HG02885 (cell line): Measurements from ENCODE around the gene JMJD1C.
"Not testable (repeated sequence)": the region's sequence is repeated elsewhere in the genome, so short reads cannot be mapped to it uniquely, and the experiment has no call there.

Source experiments
- ATAC-seq: cut with Tn5 transposase; IDR thresholded peaks from one replicate; pipeline ENCODE4 v1.9.1; 2021; ENCODE audit warnings: mild to moderate bottlenecking; ENCODE audit not compliant: unreplicated experiment, poor library complexity

JMJD1C gene, protein sequence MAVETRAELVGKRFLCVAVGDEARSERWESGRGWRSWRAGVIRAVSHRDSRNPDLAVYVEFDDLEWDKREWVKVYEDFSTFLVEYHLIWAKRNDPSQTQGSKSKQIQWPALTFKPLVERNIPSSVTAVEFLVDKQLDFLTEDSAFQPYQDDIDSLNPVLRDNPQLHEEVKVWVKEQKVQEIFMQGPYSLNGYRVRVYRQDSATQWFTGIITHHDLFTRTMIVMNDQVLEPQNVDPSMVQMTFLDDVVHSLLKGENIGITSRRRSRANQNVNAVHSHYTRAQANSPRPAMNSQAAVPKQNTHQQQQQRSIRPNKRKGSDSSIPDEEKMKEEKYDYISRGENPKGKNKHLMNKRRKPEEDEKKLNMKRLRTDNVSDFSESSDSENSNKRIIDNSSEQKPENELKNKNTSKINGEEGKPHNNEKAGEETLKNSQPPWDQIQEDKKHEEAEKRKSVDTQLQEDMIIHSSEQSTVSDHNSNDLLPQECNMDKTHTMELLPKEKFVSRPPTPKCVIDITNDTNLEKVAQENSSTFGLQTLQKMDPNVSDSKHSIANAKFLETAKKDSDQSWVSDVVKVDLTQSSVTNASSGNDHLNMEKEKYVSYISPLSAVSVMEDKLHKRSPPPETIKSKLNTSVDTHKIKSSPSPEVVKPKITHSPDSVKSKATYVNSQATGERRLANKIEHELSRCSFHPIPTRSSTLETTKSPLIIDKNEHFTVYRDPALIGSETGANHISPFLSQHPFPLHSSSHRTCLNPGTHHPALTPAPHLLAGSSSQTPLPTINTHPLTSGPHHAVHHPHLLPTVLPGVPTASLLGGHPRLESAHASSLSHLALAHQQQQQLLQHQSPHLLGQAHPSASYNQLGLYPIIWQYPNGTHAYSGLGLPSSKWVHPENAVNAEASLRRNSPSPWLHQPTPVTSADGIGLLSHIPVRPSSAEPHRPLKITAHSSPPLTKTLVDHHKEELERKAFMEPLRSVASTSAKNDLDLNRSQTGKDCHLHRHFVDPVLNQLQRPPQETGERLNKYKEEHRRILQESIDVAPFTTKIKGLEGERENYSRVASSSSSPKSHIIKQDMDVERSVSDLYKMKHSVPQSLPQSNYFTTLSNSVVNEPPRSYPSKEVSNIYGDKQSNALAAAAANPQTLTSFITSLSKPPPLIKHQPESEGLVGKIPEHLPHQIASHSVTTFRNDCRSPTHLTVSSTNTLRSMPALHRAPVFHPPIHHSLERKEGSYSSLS (N-terminal part only)

DNA sequence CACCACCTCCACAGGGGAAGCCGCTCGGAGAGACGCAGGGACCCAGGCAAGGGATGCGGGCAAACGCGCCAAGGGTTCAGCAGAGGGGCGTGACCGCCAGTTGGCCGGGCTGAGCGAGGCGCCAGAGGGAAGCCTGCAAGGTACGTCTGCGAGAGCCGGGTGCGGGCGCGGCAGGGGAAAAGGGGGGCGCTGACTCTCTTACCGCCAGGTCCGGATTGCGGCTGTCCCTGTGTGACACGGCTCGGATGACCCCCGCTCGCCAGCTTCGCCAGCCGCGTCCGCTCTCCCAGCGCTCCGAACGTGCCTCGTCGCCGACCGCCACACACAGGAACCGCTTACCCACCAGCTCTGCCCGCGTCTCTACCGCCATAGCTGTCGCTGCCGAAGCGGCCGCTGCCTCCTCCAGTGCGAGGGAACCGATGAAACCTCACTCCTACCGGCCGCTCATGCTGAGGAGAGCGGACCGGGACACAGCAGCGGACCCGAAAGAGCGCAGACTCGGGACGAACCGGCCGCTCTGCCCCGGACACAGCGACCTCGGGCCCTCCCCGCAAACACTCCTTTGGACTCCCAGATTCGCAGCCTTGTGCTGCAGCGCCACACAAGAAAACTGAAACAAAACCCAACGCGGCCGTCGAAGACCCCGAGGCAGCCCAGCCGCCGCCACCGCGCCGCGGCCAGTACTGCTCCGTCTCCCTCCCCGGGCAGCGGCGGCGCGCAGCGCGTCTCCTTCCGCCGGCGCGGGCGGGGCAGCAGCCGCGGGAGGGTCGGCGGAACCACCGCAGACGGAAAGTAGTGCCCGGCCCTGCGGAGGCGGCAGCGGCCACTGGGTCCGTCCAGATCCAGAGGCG is at the start of gene JMJD1C:
Gene JMJD1C (minus strand): TSS at position 685 of the 851 bp plus-strand sequence. CDS start 315 bp downstream, at position 370.
- peak; percentile 72 for ATAC-seq

DNA sequence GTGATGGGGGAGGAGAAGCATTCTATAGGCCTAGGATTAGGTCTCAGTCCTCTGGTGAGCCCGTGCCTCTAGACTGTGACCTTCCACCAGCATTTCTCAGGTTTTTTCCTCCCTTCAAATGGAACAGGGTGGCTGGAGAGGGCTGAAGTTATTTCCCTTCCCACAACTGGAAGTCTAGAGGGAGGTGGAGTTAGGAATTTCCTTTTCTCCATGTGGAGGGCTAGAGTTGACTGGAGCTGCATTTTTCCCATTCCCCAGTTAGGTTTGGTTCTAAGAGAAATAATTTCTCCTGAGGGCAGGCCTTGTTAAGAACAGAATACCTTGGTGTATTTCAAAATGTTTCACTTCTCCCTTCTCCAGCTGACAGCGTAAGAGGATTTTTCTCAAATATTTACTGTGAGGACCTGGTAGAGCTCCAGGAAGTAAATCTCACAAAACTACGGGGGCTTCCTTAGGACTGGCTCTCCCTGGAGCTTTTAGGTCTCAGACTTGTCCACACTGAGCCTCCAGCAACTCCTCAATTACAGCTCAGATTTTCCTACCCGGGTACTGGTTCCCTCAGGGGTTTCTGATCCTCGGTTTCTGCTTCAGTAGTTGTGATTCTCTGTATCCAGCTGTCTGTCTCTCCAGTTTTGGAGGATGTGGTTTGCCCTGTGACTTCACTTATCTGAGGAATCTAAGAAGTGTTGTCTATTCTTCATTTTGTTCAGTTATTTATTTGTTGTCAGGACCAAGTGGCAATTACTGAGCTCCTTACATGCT is 49.4 kb upstream of the JMJD1C start:
- ATAC-seq: peak; percentile 41

DNA sequence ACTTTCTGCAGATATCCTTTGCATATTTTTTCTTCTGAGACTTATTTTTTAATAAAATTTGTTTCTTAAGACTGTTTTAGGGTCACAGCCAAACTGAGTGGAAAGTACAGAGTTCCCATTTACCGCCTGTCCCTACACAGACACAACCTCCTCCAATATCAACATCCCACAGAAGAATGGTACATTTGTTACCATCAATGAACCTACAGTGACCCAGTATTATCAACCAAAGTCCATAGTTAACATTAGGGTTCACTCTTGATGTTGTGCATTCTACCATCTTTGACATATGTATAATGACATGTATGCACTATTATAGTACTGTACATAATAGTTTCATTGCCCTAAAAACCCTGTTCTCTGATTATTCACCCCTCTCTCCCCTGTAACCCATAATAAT is 40.8 kb upstream of the JMJD1C start:
- no peak for ATAC-seq

DNA sequence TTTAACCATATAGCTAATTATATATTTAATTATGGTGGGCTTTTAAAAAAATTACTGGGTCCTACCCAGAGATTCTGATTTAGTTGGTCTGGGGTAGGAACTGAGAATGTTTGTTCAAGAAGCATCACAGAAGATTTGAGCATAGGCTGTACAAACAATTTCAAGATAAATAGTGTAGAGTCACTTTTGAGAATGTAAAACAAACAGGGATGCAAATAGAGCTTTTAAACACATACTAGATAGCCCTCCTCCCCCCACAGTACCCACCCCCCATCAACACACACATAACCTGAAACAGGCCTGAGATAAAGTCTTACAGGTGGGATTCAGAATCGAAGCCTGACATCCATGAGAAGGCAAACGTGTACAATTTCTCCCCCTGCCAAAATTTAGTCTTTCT is 39.8 kb upstream of the JMJD1C start:
- ATAC-seq: no peak

DNA sequence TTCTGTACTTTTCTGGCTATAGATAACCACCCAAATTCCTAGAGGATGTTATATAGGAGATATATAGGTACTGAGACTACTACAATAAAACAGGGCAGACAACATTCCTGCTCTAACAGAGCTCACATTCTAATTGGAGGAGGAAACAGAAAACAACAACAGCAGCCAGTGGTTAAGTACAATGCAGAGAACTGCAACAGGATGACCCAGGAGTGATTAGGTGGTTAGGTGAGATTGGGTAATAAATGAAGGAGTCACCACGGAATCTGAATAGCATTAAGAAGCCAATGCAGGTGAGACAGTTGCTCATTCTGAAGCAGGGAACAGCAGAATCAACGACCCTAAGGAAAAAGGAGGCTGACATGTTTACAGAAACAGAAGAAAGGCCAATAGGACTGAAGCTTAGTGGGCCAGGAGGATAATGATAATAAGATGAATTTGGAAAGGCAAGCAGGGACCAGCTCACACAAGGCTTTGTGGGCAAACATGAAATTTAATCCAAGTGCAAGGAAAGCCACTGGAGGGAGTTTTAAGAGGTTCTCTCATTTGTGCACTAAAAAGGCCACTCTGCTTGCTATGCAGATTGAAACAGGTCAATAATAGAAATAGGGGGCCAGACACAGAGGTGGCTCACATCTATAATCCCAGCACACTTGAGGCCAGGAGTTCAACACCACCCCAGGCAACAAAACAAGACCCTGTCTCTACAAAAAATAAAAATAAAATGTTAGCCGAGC is 38.5 kb upstream of the JMJD1C start:
- ATAC-seq: no peak

DNA sequence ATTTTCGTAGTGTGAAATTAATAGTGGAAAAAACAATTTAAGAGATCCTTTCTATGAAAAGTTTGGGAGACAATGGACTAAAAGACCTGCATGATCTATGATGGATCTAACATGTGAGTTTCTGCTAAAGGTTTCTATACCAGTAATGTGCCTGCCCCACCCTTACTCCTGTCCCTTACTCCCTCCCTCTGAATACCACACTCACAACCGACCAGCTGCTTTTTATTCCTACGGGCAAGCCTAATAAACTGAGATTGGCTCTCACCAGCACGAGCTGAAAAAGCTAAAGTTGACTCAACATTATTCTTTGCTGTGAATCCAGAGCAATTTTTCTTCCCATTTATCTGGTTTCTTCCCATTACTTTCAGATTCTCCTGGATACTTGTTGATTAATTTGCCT is 37.6 kb upstream of the JMJD1C start:
- ATAC-seq: no peak

DNA sequence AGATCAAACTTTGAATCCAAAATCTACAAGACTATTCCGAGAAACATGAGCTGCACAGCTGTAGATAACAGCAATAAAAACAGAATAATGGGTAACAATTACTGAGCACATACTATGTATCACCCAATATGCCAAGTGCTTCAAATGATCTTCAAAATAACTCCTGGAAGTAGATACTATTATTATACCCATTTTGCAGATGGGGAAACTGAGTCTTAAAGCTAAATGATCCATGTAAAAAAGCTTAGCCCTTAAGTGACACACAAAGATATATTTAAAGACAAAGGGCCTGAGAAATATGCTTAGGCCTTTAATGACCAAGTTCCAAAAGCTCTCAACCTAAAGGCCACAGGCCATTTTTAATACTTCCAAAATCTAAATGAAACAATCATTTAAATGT is 37.1 kb upstream of the JMJD1C start:
- ATAC-seq: no peak

DNA sequence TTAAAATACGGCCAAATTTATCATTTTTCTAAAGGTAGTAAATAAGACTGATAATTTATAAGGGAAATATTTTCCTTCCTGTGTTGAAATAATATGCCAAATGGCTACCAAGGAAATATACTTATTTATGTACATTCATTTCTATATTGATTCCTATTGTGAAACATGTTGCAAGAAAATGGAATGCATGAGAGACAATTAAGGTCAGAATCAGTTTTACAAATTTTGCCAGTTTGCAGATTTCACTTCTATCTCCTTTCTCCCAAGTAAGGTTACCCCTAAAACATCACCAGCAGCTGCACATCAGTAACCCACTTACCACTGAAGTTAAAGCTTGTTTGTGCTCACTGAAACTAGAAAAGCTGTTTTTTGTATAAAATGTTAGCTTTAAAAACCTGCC is 36.2 kb upstream of the JMJD1C start:
- ATAC-seq: no peak

DNA sequence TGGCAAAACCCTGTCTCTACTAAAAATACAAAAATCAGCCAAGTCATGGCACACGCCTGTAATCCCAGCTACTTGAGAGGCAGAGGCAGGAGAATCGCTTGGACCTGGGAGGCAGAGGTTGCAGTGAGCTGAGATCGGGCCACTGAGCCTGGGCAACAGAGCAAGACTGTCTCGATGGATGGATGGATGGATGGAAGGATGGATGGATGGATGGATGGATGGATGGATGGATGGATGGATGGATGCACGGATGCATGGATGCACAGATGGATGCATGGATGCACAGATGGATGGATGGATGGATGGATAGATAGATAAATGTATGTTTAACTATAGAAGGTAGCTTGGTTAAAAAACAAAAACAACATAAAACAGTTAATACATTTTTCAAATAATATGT is 34.8 kb upstream of the JMJD1C start:
- ATAC-seq: not testable (repeated sequence)

DNA sequence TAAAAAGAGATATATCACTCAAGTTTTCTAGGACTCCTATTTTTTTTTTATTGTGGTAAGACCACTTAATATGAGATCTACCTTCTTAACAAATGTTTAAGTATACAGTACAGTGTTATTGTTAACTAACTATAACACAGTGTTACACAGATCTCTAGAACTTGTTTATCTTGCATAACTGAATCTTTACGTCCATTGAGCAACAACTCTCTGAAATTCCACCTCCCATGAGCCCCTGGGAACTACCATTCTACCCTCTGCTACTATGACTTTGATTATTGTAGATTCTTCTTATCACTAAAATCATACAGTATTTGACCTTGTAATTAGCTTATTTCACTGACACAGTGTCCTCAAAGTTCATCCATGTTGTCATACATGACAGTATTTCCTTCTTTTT is 32.9 kb upstream of the JMJD1C start:
- ATAC-seq: no peak

DNA sequence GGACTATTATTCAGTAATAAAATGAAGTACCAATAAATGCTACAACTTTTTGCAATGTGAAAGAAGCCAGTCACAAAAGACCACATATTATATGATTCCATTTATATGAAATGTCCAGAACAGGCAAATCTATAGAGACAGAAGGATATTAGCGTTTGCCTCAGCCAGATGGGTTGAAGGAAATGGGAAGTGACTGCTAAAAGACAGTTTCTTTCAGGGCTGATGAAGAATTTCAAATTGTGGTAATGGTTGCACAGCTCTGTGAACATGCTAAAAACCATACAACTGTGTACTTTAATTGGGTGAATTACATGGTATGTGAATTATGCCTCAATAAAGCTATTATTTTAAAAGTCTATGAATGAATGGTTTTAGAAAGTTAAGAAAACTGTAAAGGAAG is 31.5 kb upstream of the JMJD1C start:
- ATAC-seq: no peak

DNA sequence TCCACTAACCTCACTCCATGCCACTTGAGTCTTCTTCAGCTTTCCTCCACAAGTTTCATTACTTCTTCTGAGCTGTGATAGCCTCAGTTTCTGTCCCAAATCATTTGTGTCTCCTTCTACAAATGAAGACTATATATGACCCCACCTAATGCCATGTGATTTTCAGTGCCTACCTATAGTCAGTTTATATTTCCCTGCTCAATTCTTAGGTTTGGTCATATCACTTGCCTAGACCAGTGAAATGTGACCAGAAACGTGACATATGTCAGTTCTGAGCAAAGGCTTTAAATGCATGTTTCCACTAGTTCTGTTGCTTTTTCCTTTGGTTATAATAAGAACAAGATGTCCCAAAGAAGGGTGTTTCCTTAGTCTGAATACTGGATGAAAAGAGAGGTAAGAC is 30.8 kb upstream of the JMJD1C start:
- peak; percentile 36 for ATAC-seq

DNA sequence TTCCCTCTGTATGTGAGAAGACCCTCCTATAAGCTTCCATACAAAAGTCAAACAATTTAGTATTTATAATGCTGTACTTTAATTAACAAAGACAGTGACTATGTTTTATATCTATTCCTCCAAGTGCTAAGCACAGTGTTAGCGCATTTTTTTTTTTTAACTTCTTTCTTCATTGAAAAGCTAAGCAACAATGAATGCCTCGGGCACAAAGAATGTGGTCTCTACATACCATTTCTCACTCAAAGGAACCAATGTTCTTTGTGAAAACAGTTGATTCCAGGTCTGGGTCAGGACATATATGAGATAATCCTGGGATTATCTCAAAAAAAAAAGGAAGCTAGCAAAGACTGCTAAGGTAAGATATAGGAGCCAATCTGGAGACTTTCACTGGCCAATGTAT is 29.2 kb upstream of the JMJD1C start:
- ATAC-seq: no peak

DNA sequence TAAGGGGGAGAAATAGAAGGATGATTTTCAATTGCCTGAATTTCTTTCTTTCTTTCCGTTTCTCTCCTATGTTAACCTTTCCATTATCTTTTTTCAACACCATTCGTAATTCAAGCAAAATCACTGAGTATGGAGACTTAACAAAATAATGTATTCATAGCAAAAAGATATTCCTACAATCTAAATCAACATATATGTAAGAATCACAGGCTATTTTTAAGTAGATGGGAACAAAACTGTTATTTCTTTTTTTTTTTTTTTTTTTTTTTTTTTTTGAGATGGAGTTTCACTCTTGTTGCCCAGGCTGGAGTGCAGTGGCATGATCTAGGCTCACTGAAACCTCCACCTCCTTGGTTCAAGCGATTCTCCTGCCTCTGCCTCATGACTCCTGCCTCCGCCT is 27.2 kb upstream of the JMJD1C start:
- ATAC-seq: no peak

DNA sequence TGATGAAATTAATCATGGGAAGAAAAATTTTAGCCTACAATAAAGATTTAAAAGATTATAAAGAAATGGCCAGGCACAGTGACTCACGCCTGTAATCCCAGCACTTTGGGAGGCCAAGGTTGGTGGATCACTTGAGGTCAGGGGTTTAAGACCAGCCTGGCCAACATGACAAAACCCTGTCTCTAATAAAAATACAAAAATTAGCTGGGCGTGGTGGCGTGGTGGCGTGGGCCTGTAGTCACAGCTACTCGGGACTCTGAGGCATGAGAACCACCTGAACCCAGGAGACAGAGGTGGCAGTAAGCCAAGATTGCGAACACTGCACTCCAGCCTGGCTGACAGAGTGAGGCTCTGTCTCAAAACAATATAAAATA is 26.5 kb upstream of the JMJD1C start:
- ATAC-seq: not testable (repeated sequence)

DNA sequence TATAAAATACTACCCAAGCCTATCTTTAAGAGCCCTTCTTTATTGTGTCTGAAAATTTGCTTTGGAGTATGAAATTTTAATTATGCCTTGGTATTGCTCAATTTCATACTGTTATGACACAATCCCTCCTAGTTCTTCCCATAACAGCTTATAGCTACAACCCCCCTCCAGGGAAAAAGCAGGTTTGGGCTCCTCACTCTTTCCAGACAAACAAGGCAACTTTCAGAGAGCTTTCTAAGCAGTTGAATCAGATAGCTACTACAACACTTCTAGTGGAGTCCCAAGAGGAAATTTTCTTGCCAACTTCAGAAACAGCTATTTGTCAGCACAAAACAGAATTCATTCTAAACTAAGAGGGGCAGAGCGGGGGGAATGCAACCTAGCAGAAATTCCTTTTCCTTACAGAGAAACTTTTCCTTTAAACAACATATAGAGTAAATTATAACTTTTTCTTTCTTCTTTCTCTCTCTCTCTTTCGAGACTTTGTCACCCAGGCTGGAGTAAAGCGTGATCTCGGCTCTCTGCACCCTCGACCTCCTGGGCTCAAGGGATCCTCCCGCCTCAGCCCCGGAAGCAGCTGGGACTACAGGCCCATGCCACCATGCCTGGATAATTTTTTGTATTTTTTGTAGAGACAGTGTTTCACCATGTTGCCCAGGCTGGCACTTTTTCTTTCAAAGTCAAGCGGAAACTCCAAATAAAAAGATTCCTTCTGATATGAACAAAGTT is 26.0 kb upstream of the JMJD1C start:
- no peak for ATAC-seq

DNA sequence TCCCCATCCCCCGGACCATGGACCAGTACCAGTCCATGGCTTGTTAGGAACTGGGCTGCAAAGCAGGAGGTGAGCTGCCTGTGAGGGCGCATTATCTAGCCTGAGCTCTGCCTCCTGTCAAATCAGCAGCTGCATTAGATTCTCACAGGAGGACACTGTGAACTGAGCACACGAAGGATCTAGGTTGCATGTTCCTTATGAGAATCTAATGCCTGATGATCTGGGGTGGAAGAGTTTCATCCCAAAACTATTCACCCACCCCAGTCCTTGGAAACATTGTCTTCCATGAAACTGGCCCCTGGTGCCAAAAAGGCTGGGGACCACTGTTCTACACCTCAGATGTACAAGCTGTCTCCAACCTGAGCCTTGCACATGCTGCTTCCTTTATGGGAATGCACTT is 24.1 kb upstream of the JMJD1C start:
- ATAC-seq: no peak

DNA sequence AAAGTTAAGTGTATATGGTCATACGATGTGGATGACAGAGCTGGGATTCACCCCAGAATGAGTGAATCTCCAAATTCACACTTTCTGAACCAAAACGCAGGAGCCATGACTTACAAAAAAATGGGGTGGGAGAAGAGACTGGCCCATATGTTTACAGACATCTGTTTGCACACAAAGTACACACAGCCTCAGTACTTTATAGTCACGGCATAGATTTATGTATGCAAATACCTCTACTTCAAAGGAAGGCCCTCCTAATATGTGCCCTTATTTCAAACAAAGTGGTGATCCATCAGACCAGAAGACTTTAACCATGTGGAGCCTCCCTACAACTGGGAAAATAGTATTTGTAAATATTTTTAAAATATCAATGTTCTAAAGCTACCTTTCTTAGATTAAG is 22.2 kb upstream of the JMJD1C start:
- no peak for ATAC-seq
